Activated naive CD4-positive, alpha-beta T cell treated with Interleukin-2 at 50 U/mL for 16 hours (primary cell): ENCODE measurements around the gene EPHA2.
"Not testable (repeated sequence)": the region's sequence is repeated elsewhere in the genome, so short reads cannot be mapped to it uniquely, and the experiment has no call there.

ENCODE experiments used
- DNase-seq: peaks from one replicate; pipeline ENCODE4 v3.0.0-alpha.2; 2020

Gene EPHA2

DNA sequence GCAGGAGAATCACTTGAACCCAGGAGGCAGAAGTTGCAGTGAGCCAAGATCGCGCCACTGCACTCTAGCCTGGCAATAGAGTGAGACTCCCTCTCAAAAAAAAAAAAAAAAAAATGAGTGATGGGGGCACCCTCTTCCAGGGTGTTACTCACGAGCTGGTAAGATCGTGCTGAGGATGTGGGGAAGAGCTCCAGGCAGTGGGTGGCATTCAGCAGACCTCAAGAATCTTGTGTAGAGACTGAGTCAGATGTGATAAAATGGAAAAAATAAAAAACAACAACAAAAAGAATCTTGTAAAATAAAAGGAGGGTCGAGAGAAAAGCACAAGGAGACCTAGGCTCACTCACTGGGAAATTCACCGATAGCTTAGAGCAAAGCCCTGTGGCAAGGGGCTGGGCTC is 38.5 kb downstream of the EPHA2 start:
- no peak for DNase-seq

DNA sequence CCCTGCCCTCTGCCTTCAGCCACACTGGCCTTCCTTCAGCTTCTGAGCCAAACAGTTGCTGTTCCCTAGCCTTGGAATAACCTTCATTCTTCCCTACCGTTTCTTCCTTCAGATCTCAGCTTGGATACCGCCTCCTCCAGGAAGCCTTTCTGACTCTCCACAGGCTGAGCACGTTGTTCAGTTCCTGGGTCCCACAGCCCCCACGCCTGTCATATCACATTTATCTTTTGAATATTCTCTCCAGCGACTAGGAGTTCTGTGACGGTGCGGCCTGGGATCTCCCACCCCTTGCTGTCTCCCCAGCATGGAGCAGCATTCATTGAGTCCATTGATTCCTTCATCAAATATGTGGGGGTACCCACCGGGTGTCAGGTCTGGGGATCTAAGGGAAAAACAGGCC is 39.2 kb downstream of the EPHA2 start:
- no peak for DNase-seq

DNA sequence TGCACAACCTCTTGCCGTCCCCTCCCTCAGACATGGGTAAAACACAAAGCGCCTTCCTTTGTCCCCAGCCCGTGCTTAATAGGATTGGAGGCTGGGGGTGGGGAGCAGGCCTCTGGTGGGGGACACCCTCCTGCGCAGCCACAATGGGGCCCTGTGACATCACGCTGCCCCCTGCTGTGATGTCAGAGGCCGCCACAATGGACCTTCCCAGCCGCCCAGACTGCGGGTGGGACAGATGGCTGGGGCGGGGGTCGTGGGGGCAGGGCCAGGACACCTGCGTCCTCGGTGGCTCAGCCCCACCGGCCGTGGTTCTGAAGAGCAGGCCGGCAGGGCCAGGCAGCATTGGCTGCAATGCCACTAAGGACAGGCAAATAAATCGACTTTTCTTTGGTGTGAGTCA is 39.9 kb downstream of the EPHA2 start:
- no peak for DNase-seq

DNA sequence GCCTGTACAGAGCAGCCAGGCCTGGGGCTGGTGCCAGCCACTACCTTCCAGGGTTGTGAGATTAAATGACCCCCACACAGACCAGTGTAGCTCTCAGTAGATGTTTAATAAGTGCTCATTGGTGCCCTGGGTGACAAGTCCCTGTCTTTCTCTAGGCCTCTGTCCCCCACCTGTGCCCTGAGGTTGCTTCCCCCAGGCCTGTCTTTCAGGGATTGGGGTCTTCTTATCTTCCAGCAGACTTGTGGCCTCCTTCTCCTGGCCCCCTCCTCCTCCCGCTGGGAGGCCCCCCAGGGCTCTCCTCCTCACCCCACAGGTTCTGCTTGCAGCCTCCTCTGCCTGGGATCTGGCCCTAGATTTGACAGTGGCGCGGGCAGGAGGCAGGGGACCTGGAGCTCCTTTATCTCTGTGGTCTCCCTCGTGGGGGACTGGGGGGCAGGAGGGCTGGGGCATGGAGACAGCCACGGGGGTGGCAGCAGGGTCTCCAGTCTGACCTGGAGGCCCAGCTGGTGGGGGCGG is 40.3 kb downstream of the EPHA2 start:
- no peak for DNase-seq

DNA sequence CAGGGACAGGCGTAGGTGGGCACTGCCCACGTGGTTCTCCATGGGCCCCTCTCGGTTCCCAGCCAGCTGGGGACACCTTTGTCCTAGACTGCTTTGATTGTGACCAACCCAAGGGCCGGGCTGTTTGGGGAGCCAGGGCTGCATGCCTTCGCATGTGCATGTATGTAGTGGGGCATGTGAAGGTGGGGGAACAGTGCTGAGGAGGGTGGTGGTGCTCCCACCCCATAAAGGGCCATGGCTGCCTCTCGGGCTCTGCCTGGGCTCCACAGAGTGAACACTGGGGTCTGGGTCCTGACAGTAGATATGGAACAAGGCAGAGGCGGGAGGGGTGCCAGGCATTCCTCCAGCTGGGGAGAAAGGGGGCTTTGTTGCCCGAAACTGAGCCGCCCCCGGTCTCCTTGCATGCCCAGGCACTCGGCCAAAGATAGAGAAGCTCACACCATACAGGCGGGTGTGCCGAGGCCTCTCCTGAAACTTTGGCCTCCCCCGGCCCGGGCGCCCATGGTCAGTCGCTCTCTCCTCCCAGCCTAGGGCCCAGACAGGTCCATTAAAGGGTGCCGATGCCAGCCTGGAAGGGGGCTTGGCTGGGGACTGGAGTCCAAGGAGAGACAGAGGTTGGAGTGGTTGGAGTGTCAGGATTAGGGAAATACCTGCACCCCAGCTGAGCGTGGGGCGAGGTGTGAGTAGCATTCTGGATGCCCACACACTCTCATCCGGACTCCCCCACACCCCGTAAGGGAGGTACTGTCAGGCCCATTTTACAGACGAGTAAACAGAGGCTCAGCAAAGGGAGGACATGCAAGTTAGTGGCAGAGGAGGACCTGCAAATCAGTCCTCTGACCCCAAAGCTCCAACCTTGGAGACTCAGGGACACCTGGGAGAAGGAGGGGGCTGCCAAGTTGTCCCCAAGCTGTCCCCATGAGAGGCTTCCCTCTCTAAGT is 41.1 kb downstream of the EPHA2 start:
- no peak for DNase-seq

DNA sequence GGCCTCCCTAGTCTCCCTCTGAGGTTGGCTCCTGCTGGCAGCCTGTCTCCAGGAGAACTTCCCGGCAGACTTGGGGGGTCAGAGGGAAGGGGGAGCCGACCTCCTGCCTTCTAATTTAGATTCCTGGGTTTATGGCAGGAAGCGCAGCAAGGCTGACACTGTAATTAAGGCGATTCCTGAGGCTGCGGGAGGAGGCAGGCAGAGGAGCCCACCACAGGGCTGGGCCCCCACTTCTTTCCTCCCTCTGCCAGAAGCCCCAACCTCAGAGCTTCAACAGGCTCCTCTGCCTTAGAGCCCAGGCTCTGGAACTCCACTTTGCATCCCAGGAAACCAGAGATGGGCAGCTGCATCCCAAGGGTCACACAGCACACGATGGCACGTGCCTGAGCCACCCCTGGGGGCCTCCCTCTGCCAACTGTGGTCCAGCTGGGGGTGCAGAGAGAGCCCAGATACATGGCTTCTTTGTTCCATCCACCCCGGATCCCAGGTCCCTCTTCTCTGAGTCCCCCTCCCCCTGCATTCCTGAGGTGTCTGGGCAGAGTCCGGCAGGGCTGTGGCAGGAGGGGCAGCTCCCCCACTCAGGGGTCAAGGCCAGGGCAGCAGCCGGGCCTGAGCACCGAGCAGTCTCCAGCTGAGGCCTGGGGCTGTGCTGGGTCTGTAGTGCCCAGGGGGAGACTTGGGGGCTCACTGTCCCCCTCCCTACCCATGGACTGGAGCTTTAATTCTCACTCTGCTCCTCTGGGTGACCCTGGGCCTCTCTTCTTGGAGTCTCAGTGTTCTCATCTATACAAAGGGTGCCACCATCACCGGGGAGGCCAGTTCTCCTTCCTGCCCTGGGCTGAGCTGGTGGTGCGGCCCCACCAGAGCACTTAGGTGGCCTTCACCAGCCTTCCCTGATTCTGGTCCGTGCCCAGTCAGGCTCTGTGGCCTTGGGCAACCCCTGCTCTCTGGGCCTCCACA is 43.0 kb downstream of the EPHA2 start:
- DNase-seq, result no peak

DNA sequence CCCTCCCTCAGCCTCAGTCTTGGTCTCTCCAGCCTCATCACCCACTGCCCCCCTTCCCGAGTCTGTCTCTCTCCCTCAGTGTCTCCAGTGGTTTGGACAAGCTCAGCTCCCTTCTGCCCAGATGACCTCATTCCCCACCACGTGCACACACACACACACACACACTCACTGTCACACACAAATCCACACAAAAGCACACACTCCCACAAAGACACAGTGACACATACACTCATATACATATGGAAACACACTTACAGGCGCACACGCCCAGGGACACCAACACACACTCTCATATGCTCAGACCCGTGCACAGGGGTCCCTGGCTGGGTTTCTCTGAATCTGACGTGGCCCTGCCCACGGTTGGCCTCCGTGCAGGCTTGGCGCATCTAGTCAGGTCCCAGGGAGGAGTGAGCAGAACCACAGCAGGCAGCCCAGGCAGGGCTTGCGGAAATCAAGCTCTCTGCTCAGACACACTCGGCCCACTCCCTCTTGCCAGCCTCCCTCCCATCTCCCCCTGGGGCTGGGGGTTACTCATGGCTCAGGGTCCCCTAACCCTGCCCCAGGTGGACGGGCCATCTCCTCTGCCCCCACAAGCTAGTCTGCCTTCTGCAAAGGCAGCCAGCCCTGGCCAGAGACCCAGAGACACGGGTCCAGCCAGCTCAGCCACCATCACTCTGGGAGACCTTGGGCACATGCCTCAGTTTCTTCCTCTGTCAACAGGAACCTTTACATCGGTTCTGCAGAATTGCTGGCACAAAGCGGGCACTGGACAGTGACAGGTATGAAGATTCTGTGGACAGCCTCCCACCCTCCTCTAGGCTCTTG is 43.9 kb downstream of the EPHA2 start:
- DNase-seq, result no peak

DNA sequence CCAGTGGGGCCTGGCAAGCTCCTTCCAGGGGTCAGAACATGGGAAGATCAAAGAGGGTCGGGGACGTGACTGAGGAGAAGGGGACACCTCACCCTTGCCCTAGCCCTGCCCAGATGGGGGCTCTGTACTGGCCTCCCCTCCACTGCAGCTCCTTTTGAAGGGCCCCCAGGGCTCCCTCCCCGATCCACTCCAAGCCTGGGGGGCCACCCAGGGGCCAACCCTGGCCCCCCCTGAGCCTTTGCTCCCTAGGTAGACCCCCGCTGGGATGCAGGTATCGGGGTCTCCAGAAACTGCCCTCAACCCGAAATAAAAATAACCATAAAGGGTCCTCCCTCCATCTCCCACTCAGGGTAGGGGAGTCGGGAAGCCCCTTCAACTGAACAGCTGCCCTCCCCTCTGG is 45.0 kb downstream of the EPHA2 start:
- no peak for DNase-seq

DNA sequence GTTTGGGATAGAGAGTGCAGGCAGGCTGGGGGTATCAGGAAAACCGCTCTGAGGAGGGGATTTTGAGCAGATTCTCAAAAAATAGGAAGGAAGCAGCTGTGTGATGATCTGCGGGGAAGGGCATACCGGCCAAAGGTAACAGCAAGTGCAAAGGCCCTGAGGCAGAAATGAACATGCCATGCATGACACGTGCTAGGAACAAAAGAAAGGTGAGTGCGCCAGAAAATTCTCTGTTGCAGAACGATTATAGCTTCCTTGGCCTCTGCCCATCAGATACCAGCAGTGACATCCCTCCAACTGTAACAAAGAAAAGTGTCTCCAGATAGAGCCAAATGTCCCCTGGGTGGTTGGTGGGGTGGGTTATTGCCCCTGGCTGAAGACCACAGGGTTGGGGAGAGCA is 45.4 kb downstream of the EPHA2 start:
- DNase-seq, result no peak

DNA sequence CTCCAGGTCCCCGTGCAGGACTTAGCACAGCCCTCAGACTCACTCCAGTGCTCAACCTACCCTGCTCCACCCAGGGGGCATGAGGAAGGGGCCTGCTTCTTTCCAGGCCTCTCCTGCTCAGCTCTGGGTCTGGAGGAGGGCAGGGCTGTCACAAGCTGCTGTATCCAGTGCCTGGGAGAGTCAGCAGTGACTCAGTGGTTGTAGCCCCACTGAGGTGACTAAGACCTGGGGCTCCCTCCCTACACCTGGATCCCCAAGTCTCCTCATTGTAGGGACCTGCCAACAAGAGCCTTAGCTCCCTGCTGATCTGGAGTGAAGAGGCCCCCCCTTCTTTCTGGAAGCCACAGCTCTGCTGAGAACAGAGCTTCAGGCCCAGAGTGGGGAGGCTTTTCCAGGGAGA is 46.3 kb downstream of the EPHA2 start:
- no peak for DNase-seq

DNA sequence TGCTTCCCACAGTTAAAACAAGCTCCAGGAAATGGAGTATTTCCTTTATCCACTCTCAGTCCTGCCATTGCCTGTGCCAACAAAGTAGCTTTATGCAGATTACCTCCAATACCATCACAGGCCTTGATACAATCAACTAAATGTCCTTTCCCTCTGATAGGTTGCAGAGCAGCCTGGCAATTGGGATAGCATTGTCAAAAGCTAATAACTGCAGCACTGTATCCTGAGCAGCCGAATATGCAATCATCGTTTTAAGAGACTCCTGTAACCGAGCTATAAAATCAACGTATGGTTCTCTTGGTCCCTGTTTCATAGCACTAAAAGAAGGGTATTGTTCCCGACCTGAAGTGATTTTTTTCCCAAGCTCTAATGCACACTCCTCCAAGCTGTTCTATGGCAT is 48.8 kb downstream of the EPHA2 start:
- DNase-seq, result not testable (repeated sequence)

DNA sequence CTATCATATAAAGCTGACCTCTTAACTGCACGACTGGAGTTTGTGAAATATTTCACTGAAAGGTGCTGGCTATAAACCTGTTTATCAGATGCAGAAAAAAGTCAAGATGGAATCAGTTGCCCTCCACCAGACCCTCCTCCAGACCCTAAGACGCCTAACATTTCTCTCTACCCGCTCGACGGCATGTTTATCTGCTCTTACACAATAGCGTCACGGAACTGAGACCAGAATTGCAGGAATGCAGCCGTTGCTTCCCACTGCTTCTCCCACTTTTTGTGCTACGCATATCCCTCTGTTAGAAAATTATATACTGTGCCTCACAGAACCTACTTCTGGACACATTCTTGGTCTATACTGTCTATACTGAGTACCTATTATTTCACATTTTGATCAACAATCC is 54.2 kb downstream of the EPHA2 start:
- no peak for DNase-seq

DNA sequence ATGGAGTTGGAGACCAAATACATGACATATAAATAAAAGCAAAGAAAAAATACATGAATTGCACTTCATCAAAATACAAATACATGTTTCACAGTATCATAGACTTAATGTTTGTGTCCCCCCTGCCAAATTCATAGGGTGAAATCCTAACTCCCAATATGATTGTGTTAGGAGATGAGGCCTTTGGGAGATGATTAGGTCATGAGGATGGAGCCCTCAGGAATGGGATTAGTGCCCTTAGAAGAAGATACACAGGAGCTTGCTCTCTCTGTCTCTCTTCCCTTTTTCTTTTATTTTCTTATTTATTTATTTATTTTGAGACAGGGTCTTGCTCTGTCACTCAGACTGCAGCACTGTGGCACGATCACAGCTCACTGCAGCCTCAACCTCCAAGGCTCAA is 56.5 kb downstream of the EPHA2 start:
- DNase-seq, result no peak

DNA sequence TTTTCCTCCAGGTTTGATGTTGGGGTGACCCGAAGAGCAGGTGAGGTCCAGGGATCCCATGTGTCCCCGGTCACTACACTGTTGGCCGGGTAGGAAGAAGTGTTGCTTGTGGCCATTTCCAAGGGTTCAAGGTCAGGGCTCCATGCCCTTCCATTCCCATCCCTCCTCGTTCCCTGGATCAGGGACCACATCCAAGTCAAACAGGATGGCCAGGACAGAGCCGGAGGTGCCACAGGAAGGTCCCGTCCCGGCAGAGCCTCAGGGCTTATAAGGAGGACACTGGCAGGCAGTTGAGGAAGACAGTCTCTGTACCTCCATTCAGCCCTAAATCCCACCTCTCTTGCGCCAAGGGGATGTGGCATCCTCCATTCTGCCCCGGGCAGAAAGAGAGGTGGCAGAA is 60.4 kb downstream of the EPHA2 start:
- no peak for DNase-seq

DNA sequence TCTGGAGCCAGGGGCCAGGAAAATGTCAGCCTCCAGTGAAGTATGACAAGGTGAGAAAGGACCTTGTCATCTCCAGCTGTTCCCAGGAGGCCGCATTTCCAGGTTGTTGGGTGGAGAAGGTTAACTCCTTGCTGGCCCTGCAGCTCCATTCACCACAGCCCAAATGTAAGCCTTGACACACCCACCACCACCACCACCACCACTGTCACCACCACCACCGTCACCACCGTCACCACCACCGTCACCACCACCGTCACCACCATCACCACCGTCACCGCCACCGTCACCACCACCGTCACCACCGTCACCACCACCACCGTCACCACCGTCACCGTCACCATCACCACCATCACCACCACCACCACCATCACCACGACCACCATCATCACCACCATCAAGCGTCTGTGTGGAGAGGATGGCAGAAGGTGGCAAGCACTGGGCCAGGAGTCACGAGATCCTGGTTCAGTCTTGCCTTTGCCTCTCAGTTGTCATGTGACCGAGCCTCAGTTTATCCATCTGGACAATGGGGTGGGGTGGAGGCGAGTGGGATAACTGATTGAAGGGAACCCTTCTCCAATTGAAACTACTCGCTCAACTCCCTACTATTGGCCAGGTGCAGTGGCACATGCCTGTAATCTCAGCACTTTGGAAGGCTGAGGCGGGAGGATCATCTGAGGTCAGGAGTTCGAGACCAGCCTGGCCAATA is 61.3 kb downstream of the EPHA2 start:
- no peak for DNase-seq

DNA sequence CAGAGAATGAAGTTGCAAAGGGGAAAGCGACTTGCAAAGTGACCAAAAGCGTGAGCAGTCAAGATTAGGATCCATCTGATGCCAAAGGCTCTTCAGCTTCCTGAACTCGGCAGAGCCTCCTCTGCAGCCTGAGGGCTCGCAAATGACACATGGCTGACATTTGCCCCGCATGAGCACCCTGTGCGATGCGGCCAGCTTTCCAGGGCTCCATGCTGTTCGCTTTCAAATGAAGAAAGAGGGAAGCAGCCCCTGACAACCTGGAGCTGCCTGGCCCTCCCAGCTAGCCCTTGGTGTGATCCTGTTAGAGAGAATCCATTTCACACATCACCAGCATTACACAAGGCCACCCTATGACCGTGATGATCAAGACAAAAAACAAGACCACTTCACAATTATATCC is 62.3 kb downstream of the EPHA2 start:
- no peak for DNase-seq

DNA sequence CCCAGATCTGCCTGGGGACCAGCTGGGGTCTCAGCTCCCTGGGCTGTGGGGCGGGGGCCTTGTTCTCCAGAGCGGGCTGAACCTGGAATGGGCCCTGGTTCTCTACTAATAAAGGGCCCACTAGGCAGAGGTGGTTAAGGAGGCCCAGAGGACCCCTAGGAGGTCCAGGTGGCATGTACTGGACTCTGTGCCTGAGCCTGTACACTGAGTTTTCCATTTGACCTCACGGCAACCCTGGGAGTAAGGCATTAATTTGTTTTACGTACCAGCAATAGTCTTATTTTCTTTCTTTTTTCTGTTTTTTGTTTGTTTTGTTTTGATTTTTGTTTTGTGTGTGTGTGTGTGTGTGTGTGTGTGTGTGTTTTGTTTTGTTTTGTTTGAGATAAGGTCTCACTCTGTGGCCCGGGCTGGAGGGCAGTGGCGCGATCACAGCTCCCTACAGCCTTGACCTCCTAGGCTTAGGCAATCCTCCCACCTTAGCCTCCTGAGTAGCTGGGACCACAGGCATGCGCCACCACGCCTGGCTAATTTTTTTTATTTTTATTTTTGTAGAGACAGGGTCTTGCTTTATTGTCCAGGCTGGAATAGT is 62.9 kb downstream of the EPHA2 start:
- DNase-seq, result no peak

DNA sequence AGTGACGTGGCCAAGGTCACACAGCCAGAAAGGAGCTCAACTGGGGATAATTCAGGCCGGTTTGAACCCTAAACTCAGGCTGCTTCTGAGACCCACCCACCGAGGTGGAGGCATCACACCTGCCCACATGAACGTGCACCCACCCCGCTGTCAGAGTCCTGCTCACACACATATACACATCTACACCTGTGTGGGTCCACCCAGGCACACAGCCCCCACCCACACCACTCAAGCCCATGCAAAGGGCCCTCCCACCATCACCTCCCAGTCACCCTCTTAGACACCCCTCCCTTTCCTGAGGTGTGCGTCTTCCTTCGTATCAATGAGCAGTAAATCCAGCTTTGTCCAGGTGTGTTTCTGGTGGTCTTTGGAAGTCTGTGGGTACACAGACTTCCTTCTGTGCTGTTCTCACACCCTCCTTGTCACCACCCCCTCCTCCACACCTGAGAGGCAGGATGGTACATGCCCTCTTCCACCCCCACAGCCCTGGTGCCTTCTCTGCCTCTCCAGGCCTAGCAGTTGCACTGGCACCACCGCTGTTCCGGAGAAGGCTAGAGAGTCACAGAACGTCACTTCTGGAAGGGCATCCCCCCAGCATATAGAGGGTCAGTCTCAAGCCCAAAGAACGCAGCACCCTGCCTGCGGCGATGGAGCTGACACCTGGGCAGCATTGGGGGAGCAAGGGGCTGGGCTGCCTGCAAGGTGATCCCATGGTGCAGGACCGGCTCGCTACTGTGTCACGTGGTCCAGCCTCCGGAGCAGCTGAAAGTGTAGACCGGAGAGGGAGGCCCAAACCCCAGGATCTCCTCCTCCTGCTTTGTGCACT is 63.6 kb downstream of the EPHA2 start:
- DNase-seq, result no peak

DNA sequence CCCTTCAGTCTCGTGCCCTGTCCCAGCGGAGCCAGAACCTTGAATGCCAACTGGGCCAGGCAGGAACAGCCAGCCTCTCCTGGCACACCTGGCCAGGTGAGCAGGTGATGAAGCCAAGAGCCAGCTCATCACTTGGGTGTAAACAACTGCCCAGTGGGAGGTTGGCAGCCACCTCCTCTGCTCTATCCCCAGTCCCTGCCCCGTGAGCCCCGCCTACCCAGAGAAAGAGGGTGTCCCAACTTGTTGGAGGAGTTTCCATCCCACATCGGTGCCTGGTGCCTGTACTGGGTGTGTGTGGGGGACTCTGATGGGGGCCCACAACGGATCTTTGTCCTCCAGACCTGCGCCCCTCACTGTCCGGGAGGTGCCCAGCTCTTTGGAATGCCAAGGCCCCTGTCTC is 64.6 kb downstream of the EPHA2 start:
- DNase-seq, result no peak

DNA sequence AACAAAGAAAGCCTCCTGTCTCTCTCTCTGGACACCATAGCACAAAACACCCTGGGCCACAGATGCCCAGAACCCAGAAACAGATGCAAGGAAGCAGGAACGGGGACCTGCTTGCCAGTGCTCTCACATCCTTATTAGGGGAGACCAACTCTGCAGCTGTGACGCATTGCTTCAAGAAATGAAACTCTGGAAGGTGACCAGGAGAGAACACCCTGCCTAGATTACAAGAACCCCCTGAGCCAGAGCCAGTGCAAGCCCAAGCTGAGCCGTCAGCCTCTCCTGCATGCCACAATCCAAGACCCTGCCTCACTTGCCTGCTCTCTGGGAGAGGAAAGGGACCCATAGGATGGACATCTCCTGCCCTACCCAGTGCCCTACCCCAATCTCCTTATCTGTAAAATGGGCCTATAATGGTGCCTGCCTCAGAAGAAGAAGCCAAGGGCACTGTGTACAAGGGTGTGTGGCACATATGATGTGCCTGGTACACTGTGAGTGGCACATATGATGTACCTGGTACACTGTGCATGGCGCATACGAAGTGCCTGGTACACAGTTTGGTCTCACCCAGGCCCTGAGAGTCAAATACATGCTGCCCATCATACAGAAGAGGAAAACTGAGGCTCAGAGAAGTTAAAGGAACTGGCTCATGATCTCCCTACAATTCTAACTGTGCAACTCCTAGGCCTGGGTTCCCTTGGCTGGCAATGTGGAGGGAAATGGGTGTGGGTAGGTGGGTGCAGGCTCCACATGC is 65.6 kb downstream of the EPHA2 start:
- DNase-seq, result no peak
